ENCODE measurements around the gene AMELX. TPM values are rescaled to one million over a fixed set of nuclear protein-coding genes. Genes with fewer than 3 reads are reported as not detected.

The AMELX gene
- total RNA-seq, 2 donors from 2014 or later, result not detected

DNA sequence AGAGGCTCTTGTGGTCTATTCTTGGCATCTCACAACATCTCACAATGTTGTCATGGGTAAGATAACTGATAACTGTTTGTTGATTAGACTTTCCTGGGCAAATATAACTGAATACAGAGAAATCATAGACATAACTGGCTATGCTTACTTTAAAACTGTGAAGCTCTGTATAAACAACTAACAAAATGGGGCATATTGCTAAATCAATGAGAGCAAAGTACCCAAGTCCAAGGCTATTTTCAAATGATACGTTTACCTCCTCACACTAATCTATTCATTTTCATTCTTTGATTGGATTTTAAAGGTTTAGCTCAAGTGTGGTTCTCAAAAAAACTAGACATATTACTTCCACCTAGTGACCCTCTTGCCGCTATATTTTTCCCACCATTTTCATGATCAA is 38.6 kb downstream of the AMELX start:
- H3K27me3 ChIP-seq (ENCODE audit: control insufficient read depth, insufficient read depth, low read length, poor library complexity, severe bottlenecking), result peaks cover 8% of the 10 kb centered on the region
- no peak overlapping the region for H3K4me3 Mint-ChIP-seq
- WGBS, 2 experiments (ENCODE audit: insufficient coverage in 1 of 2, insufficient read length in 1 of 2), result 96% methylated on average over 2 of the region's 2 CpGs; no CpG with 5 or more reads in 1 of the 2 experiments
- TF ChIP-seq, protein P1, sequence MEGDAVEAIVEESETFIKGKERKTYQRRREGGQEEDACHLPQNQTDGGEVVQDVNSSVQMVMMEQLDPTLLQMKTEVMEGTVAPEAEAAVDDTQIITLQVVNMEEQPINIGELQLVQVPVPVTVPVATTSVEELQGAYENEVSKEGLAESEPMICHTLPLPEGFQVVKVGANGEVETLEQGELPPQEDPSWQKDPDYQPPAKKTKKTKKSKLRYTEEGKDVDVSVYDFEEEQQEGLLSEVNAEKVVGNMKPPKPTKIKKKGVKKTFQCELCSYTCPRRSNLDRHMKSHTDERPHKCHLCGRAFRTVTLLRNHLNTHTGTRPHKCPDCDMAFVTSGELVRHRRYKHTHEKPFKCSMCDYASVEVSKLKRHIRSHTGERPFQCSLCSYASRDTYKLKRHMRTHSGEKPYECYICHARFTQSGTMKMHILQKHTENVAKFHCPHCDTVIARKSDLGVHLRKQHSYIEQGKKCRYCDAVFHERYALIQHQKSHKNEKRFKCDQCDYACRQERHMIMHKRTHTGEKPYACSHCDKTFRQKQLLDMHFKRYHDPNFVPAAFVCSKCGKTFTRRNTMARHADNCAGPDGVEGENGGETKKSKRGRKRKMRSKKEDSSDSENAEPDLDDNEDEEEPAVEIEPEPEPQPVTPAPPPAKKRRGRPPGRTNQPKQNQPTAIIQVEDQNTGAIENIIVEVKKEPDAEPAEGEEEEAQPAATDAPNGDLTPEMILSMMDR (conservative IDR thresholded peaks at IDR 0.05), result no peak
- H3K9ac ChIP-seq (ENCODE audit: extremely low read depth, low read length, poor library complexity, severe bottlenecking), result no peak overlapping the region
- peaks cover 33% of the 10 kb centered on the region for H3K9me3 Mint-ChIP-seq
- peaks cover 8% of the 10 kb centered on the region for H3K4me1 Mint-ChIP-seq
- H3K4me3 ChIP-seq (ENCODE audit: low read length), result no peak overlapping the region
- DNase-seq, result no peak
- H3K9me3 ChIP-seq (ENCODE audit: control insufficient read depth, low read length), result no peaks in the 10 kb centered on the region
- no peaks in the 10 kb centered on the region for H3K36me3 Mint-ChIP-seq (ENCODE audit: low read depth)
- no peaks in the 10 kb centered on the region for H3K36me3 ChIP-seq (ENCODE audit: control insufficient read depth, insufficient read depth, low read length)
- no peak overlapping the region for H3K27ac Mint-ChIP-seq
- H3K27me3 Mint-ChIP-seq (ENCODE audit: insufficient read depth), result peaks cover 47% of the 10 kb centered on the region
- H3K27ac ChIP-seq (ENCODE audit: low read depth, low read length), result no peak overlapping the region
- H3K4me1 ChIP-seq (ENCODE audit: control insufficient read depth, insufficient read depth, low read length), result peaks cover 4% of the 10 kb centered on the region

DNA sequence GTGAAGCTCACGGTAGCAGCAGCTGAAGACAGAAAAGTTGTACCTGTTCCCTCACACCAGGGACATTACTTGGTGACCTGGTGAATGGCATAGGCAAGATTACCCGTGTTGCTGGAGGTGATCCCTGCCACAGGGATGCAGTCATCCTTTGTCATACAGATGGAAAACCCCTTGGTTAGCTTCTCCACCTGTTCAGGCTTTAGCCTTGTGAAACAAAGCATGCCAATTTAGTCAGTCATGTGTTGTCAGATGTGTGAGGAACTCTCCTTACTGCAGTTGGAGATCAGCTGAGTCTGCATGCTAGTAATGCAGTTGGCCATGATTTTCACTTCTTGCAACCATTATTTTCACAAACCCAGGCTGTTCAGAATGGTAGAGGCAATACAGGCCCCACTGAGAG is 41.0 kb downstream of the AMELX start:
- Histone ChIP-seq H3K27me3 (ENCODE audit: control insufficient read depth, insufficient read depth, low read length, poor library complexity, severe bottlenecking) (peaks cover 8% of the 10 kb centered on the region), H3K4me3 (ENCODE audit: low read length) (no peak overlapping the region), H3K9ac (ENCODE audit: extremely low read depth, low read length, poor library complexity, severe bottlenecking) (no peak overlapping the region), H3K4me1 (ENCODE audit: control insufficient read depth, insufficient read depth, low read length) (peaks cover 4% of the 10 kb centered on the region), H3K36me3 (ENCODE audit: control insufficient read depth, insufficient read depth, low read length) (no peaks in the 10 kb centered on the region), H3K9me3 (ENCODE audit: control insufficient read depth, low read length) (no peaks in the 10 kb centered on the region), H3K27ac (ENCODE audit: low read depth, low read length) (no peak overlapping the region)
- no peak overlapping the region for H3K4me3 Mint-ChIP-seq
- H3K36me3 Mint-ChIP-seq (ENCODE audit: low read depth), result no peaks in the 10 kb centered on the region
- H3K9me3 Mint-ChIP-seq, result peaks cover 29% of the 10 kb centered on the region
- no peak overlapping the region for H3K27ac Mint-ChIP-seq
- peaks cover 8% of the 10 kb centered on the region for H3K4me1 Mint-ChIP-seq
- no peak for DNase-seq
- TF ChIP-seq, protein P1 (conservative IDR thresholded peaks at IDR 0.05), result no peak
- 87% methylated on average over 2 of the region's 2 CpGs; no CpG with 5 or more reads in 1 of the 2 experiments for WGBS, 2 experiments (ENCODE audit: insufficient coverage in 1 of 2, insufficient read length in 1 of 2)
- H3K27me3 Mint-ChIP-seq (ENCODE audit: insufficient read depth), result peaks cover 35% of the 10 kb centered on the region

DNA sequence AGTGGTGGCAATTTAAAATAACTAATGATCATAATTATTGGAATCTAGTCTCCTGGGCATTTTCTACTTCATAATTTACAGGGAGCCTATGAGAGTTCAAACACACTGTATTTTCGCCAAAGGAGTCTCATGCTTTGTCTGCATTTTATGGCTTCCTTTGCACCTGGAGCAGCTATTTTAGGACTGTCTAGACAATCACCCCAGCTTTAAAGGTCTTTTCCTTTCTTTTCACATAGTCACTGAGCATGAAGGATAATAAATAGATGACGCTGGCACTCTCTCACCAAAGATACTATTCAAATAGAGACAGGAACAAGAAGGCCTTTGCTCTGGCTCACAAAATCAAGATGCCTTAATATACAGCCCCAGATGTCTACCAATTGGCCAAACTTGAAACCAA is 43.0 kb downstream of the AMELX start:
- Histone ChIP-seq H3K9me3 (ENCODE audit: control insufficient read depth, low read length) (no peaks in the 10 kb centered on the region), H3K27me3 (ENCODE audit: control insufficient read depth, insufficient read depth, low read length, poor library complexity, severe bottlenecking) (no peaks in the 10 kb centered on the region), H3K4me3 (ENCODE audit: low read length) (no peak overlapping the region), H3K9ac (ENCODE audit: extremely low read depth, low read length, poor library complexity, severe bottlenecking) (no peak overlapping the region), H3K36me3 (ENCODE audit: control insufficient read depth, insufficient read depth, low read length) (no peaks in the 10 kb centered on the region), H3K4me1 (ENCODE audit: control insufficient read depth, insufficient read depth, low read length) (no peaks in the 10 kb centered on the region), H3K27ac (ENCODE audit: low read depth, low read length) (no peak overlapping the region)
- Mint-ChIP-seq H3K4me1 (peaks cover 8% of the 10 kb centered on the region), H3K36me3 (ENCODE audit: low read depth) (no peaks in the 10 kb centered on the region), H3K27ac (no peak overlapping the region), H3K9me3 (peaks cover 29% of the 10 kb centered on the region), H3K27me3 (ENCODE audit: insufficient read depth) (peaks cover 28% of the 10 kb centered on the region), H3K4me3 (no peak overlapping the region)
- TF ChIP-seq, protein P1 (conservative IDR thresholded peaks at IDR 0.05), result no peak
- no peak for DNase-seq
- 87% methylated on average over 2 of the region's 2 CpGs; no CpG with 5 or more reads in 1 of the 2 experiments for WGBS, 2 experiments (ENCODE audit: insufficient coverage in 1 of 2, insufficient read length in 1 of 2)

Data from endodermal cell (in vitro differentiated cells).